Ovary (tissue), 9 donors: Measurements from ENCODE around the gene SLC16A10. TPM values are rescaled to one million over a fixed set of nuclear protein-coding genes. Genes with fewer than 3 reads are reported as not detected.
"Not testable (repeated sequence)": the region's sequence is repeated elsewhere in the genome, so short reads cannot be mapped to it uniquely, and the experiment has no call there.

Source experiments
- DNase-seq, 5 donors: peaks; one replicate each; pipeline ENCODE4 v3.0.0-alpha.2; 2019 to 2020
- H3K27ac ChIP-seq, 2 donors: fragments of 200-600 bp; one replicate each; pipeline versions ENCODE4 v1.5.1 to v1.8.0; 2019 to 2022
- H3K27me3 ChIP-seq: fragments of 200-600 bp; one replicate; pipeline ENCODE4 v1.8.0; 2022
- H3K36me3 ChIP-seq: fragments of 200-600 bp; sonication (generic); one replicate; pipeline ENCODE4 v1.5.1; 2019
- H3K4me1 ChIP-seq: one replicate; pipeline ENCODE4 v1.8.1; 2013; ENCODE audit warnings: mild to moderate bottlenecking, moderate library complexity; ENCODE audit not compliant: insufficient read depth
- H3K4me3 ChIP-seq: fragments of 200-600 bp; sonication (generic); one replicate; pipeline ENCODE4 v1.5.1; 2017
- H3K9me3 ChIP-seq, 2 donors: fragments of 200-600 bp in 1 of 2; sonication (generic) in 1 of 2; one replicate each; pipeline versions ENCODE4 v1.5.1 to v1.8.1; 2013 to 2019; ENCODE audit warnings: mild to moderate bottlenecking in 1 of 2, moderate library complexity in 1 of 2
- CTCF ChIP-seq, 3 donors: fragments of 450-650 bp in 2 of 3; fragments of 200-600 bp in 1 of 3; IDR thresholded peaks; one replicate each; pipeline versions ENCODE4 v1.5.1 to v1.8.0; 2016 to 2022; ENCODE audit warnings: antibody characterized with exemption in 3 of 3, mild to moderate bottlenecking in 1 of 3
- EP300 ChIP-seq: sonication (generic); formaldehyde crosslinking; IDR thresholded peaks from one replicate; pipeline ENCODE4 v1.6.1; 2017; ENCODE audit warnings: antibody characterized with exemption
- POLR2A ChIP-seq: fragments of 450-650 bp; IDR thresholded peaks from one replicate; pipeline ENCODE4 v1.6.1; 2017; ENCODE audit warnings: antibody characterized with exemption, mild to moderate bottlenecking, moderate library complexity
- WGBS, 3 donors: extraction: QIAGEN DNeasy Blood & Tissue Kit in 1 of 3; methylation state at CpG; one replicate each; pipeline versions ENCODE4 v1.1.5 to v1.1.7; 2013 to 2017; 5-methylcytosine and 5-hydroxymethylcytosine counted together
- intact Hi-C, 4 donors: fragments of 100-400 bp; cut with DNase I; formaldehyde crosslinking; loops; one replicate each; pipeline versions ENCODE4 v1.11.0 to v1.15.1; 2022 to 2023
- polyA plus RNA-seq, 2 donors: library from polyadenylated mRNA; stranded (reverse); fragments of 200-250 nt in 1 of 2; fragments of 350-450 nt in 1 of 2; fragmentation: Illumina TruSeq in 1 of 2; extraction: RNeasy Lipid Tissue Mini Kit (QIAGEN cat#74804) in 1 of 2; gene quantifications; one replicate each; pipeline ENCODE4 v1.2.3, GENCODE V29; 2013 to 2014
- total RNA-seq, 7 donors: library from RNA; depleted of rRNA in 2 of 7; stranded (reverse); fragments of >200 nt in 2 of 7; fragmentation: NEBNext Ultra II Directional in 3 of 7; extraction: Animal tissue kit (Norgen Biotek cat#: 25700) in 3 of 7; gene quantifications; one replicate each; pipeline versions ENCODE4 v1.1.0 to v1.2.4, GENCODE V29; 2016 to 2023
- donor health status: DM: no; HTN: no; CAD: no; lungs with moderate emphysema.
- donor health status: DM: no; HTN: no; CAD: no.
- donor health status: Bipolar disorder and iron deficiency.
- donor health status: DM: yes; HTN: yes; CAD: no.
- donor health status: DM: no; HTN: no; CAD: no.
- donor health status: DM: yes; HTN: yes; CAD: no.

Gene SLC16A10
- total and polyA plus RNA-seq, 9 donors: 0.80 to 10.8 (median 4.0) TPM

GRCh38 chr6:111250791-111251354, 163.6 kb downstream of the SLC16A10 start:
- no peak overlapping the region for H3K4me3 ChIP-seq
- no peaks in the 10 kb centered on the region for H3K9me3 ChIP-seq
- no peaks in the 10 kb centered on the region for H3K27me3 ChIP-seq
- WGBS, 3 donors: 56 to 70% (median 64%) methylated on average over 4 of the region's 4 CpGs
- no peak overlapping the region for H3K27ac ChIP-seq
- no peak for TF ChIP-seq POLR2A
- DNase-seq: no peak
- H3K36me3 ChIP-seq: no peaks in the 10 kb centered on the region
- H3K4me1 ChIP-seq: no peaks in the 10 kb centered on the region
- intact Hi-C loops: no loop called here

- H3K4me3 ChIP-seq: no peak overlapping the region
- H3K36me3 ChIP-seq: no peaks in the 10 kb centered on the region
- intact Hi-C loops: no loop called here
- H3K27me3 ChIP-seq: no peaks in the 10 kb centered on the region
- 68 to 79% (median 77%) methylated on average over 3 of the region's 3 CpGs for WGBS, 3 donors
- H3K4me1 ChIP-seq: no peaks in the 10 kb centered on the region
- H3K9me3 ChIP-seq: no peaks in the 10 kb centered on the region
- no peak for DNase-seq
- H3K27ac ChIP-seq: no peak overlapping the region
- TF ChIP-seq POLR2A (no peak), CTCF (IDR thresholded peaks at IDR 0.05) (no peak), EP300 (no peak)
Observed at GRCh38 chr6:111252726-111253125, 165.4 kb downstream of the SLC16A10 start.

- TF ChIP-seq CTCF (IDR thresholded peaks at IDR 0.05) (no peak), POLR2A (no peak), EP300 (no peak)
- Histone ChIP-seq H3K27me3 (no peaks in the 10 kb centered on the region), H3K9me3 (no peaks in the 10 kb centered on the region), H3K36me3 (no peaks in the 10 kb centered on the region), H3K4me3 (no peak overlapping the region), H3K27ac (no peak overlapping the region), H3K4me1 (peaks cover 2% of the 10 kb centered on the region)
- DNase-seq: no peak
- WGBS, 3 donors: 69 to 74% (median 70%) methylated on average over 9 of the region's 9 CpGs
- intact Hi-C loops: no loop called here
Observed at GRCh38 chr6:111254004-111254778, 166.9 kb downstream of the SLC16A10 start.

GRCh38 chr6:111254779-111255166, 167.5 kb downstream of the SLC16A10 start:
- DNase-seq: no peak
- WGBS, 3 donors: 76 to 87% (median 86%) methylated on average over 6 of the region's 6 CpGs
- Histone ChIP-seq H3K27me3 (no peaks in the 10 kb centered on the region), H3K4me1 (peaks cover 2% of the 10 kb centered on the region), H3K27ac (no peak overlapping the region), H3K9me3 (no peaks in the 10 kb centered on the region), H3K4me3 (no peak overlapping the region), H3K36me3 (no peaks in the 10 kb centered on the region)
- intact Hi-C loops: loop anchor here in 1 of 4 donors (5.0 kb wide), 1 partner anchor 388 kb away; no protein-coding TSS in a partner anchor
- TF ChIP-seq CTCF (IDR thresholded peaks at IDR 0.05) (no peak), EP300 (no peak), POLR2A (no peak)

- 21 to 38% (median 29%) methylated on average over 2 of the region's 2 CpGs for WGBS, 3 donors
- H3K27me3 ChIP-seq, H3K9me3 ChIP-seq, DNase-seq, H3K27ac ChIP-seq, H3K4me3 ChIP-seq, H3K36me3 ChIP-seq, H3K4me1 ChIP-seq: not testable (repeated sequence)
- intact Hi-C loops: loop anchor here in 1 of 4 donors (5.0 kb wide), 1 partner anchor 386 kb away; no protein-coding TSS in a partner anchor
Observed at GRCh38 chr6:111255838-111256237, 168.5 kb downstream of the SLC16A10 start.
